ENCODE results near the gene PEAK1.

Gene PEAK1

GRCh38 chr15:77121599-77121998 lies 298.3 kb downstream of the PEAK1 start:
- H3K4me3 ChIP-seq (ENCODE audit: low read depth, low read length): no peak overlapping the region
- in situ Hi-C loops (cut with HindIII; ENCODE audit: low sequenced_read_pairs): no loop called here
- TF ChIP-seq CTCF (IDR thresholded peaks at IDR 0.05; ENCODE audit: low read depth, low read length): no peak
- no peak for DNase-seq (ENCODE audit: low read depth, low spot score)

GRCh38 chr15:77120576-77120975 lies 299.3 kb downstream of the PEAK1 start:
- in situ Hi-C loops (cut with HindIII; ENCODE audit: low sequenced_read_pairs): no loop called here
- no peak for TF ChIP-seq CTCF (IDR thresholded peaks at IDR 0.05; ENCODE audit: low read depth, low read length)
- DNase-seq (ENCODE audit: low read depth, low spot score): no peak
- H3K4me3 ChIP-seq (ENCODE audit: low read depth, low read length): no peak overlapping the region

GRCh38 chr15:77119446-77119845 lies 300.5 kb downstream of the PEAK1 start:
- in situ Hi-C loops (cut with HindIII; ENCODE audit: low sequenced_read_pairs): no loop called here
- no peak for DNase-seq (ENCODE audit: low read depth, low spot score)
- no peak for TF ChIP-seq CTCF (IDR thresholded peaks at IDR 0.05; ENCODE audit: low read depth, low read length)
- H3K4me3 ChIP-seq (ENCODE audit: low read depth, low read length): no peak overlapping the region

- no peak overlapping the region for H3K4me3 ChIP-seq (ENCODE audit: low read depth, low read length)
- TF ChIP-seq CTCF (IDR thresholded peaks at IDR 0.05; ENCODE audit: low read depth, low read length): peak; percentile 87
- peak; percentile 81 for DNase-seq (ENCODE audit: low read depth, low spot score)
- in situ Hi-C loops (cut with HindIII; ENCODE audit: low sequenced_read_pairs): no loop called here
Measured at GRCh38 chr15:77118882-77119321, 301.0 kb downstream of the PEAK1 start.

GRCh38 chr15:77115179-77115578 lies 304.7 kb downstream of the PEAK1 start:
- no peak for DNase-seq (ENCODE audit: low read depth, low spot score)
- TF ChIP-seq CTCF (IDR thresholded peaks at IDR 0.05; ENCODE audit: low read depth, low read length): no peak
- H3K4me3 ChIP-seq (ENCODE audit: low read depth, low read length): no peak overlapping the region
- in situ Hi-C loops (cut with HindIII; ENCODE audit: low sequenced_read_pairs): no loop called here

GRCh38 chr15:77112838-77113504 lies 306.9 kb downstream of the PEAK1 start:
- TF ChIP-seq CTCF (IDR thresholded peaks at IDR 0.05; ENCODE audit: low read depth, low read length): no peak
- no peak overlapping the region for H3K4me3 ChIP-seq (ENCODE audit: low read depth, low read length)
- no peak for DNase-seq (ENCODE audit: low read depth, low spot score)
- in situ Hi-C loops (cut with HindIII; ENCODE audit: low sequenced_read_pairs): no loop called here

All from astrocyte of the spinal cord (primary cell).